PFSK-1 (cell line): ENCODE measurements around the gene SP110.

Experiments used
- FOXP2 ChIP-seq: optimal IDR thresholded peaks from 2 replicates; pipeline ENCODE3; 2011; ENCODE audit warnings: borderline replicate concordance, control low read depth, inconsistent platforms; ENCODE audit not compliant: insufficient read depth; ENCODE audit errors: extremely low read length, extremely low read depth
- POLR2AphosphoS5 ChIP-seq: IDR thresholded peaks from 2 replicates; pipeline ENCODE4 v1.6.1; 2012; ENCODE audit warnings: low read depth, mild to moderate bottlenecking, control low read depth, low read length, moderate library complexity
- REST ChIP-seq, 2 experiments: IDR thresholded peaks; 2 replicates each; pipeline versions ENCODE4 v1.6.1 to v1.8.0; 2011 to 2012; ENCODE audit warnings: low read depth in 2 of 2, low read length in 2 of 2, control low read depth in 1 of 2, inconsistent platforms in 1 of 2, mild to moderate bottlenecking in 1 of 2, moderate library complexity in 1 of 2; ENCODE audit not compliant: insufficient read depth in 1 of 2
- SIN3A ChIP-seq: IDR thresholded peaks from 2 replicates; pipeline ENCODE4 v1.6.1; 2012; ENCODE audit warnings: mild to moderate bottlenecking, low read length, moderate library complexity, borderline replicate concordance; ENCODE audit not compliant: insufficient read depth
- TAF1 ChIP-seq: IDR thresholded peaks from 2 replicates; pipeline ENCODE4 v1.6.1; 2012; ENCODE audit warnings: low read length, control low read depth, borderline replicate concordance; ENCODE audit not compliant: insufficient read depth

SP110 gene

GRCh38 chr2:230202430-230203109 lies 17.2 kb downstream of the SP110 start:
- TF ChIP-seq TAF1 (no peak), POLR2AphosphoS5 (no peak), SIN3A (no peak), FOXP2 (no peak), REST (IDR thresholded peaks at IDR 0.05; ENCODE audit: insufficient read depth in 1 of 2, low read depth in 2 of 2, low read length in 2 of 2) (no peak)

DNA sequence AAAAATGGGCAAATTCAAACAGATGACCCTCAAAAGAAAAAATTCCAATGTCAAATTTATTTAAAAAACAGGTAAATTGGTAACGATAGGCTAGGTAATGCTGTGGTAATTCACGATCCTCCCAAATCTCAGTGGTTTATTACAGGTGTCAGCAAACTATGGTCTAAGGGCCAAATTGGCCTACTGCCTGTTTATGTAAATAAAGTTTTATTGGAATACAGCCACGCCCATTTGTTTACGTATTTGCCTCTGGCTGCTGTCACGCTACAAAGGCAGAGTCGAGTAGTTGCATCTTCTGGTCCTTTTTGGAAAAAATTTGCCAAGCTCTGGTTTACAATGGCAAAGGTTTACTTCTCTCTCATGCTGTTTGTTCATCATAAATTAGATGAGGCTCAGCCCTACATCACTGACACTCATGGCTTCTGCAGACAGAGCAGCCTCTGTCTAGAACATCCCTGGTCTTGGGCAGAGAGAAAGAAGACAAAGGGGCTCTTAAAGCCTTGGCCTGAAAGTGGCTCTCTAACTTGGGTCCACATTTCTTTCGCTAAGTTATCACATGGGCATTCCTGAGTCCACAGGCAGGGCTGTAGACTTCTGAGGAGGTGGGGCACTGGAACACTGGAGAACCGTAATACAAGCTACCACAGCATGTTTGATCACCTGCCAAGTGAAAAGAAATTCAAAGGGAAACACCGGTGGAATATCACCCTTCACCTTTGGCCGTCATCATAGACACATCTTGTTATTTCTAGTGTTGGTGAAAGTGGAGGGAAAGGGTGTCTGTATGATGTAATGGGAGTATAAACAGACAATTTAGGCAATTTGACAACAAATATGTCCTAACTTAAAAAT lies 34.8 kb downstream of the SP110 start:
- TF ChIP-seq FOXP2 = no peak
- no peak for TF ChIP-seq REST (IDR thresholded peaks at IDR 0.05; ENCODE audit: insufficient read depth in 1 of 2, low read depth in 2 of 2, low read length in 2 of 2)
- no peak for TF ChIP-seq POLR2AphosphoS5
- TF ChIP-seq SIN3A = no peak
- no peak for TF ChIP-seq TAF1

DNA sequence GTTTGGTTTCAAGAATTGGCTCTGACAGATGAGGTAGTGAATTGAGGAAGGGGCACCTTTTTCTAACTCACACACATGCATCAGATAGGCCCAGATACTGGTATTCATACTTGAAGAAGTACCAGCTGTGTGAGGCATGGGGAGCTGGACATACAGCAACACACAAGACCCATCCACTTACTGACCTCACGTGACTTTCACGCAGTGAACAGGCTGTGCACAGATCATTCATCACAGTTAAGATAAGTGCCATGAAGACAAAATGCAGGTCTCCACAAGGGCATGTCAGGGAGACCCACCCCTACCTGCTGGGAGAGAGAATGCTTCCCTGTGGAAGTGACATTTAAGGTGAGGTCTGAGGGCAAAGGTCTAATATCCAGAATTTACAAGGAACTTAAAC lies 38.6 kb downstream of the SP110 start:
- TF ChIP-seq REST (IDR thresholded peaks at IDR 0.05; ENCODE audit: insufficient read depth in 1 of 2, low read depth in 2 of 2, low read length in 2 of 2) (no peak), FOXP2 (no peak), POLR2AphosphoS5 (no peak), SIN3A (no peak), TAF1 (no peak)

DNA sequence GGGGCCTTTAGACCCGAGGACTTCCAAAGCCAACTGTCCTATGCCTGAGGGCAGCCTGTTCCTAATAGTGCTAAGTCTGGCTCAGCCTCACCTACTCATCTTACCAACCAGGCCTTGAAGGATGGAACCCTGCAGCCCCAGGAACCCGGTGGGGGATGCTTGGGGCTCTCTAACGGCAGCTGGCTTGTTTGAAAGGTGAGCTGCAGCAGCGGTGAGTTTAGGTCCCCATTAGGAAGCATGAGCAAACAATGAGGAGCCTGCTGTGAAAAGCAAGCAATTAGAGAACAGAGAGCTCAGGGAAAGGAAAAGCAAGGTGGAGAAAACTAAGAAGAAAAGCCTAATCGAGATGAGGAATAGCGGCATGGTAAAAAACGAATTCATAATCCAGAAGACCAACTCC lies 39.9 kb downstream of the SP110 start:
- TF ChIP-seq FOXP2 (no peak), TAF1 (no peak), POLR2AphosphoS5 (no peak), REST (IDR thresholded peaks at IDR 0.05; ENCODE audit: insufficient read depth in 1 of 2, low read depth in 2 of 2, low read length in 2 of 2) (no peak), SIN3A (no peak)
